HepG2 (cell line): ENCODE results near the gene OCIAD2. TPM values are rescaled to one million over a fixed set of nuclear protein-coding genes. Genes with fewer than 3 reads are reported as not detected.

ENCODE experiments used
- ATAC-seq: fragments of 200-7000 bp; cut with Tn5 transposase; 3 replicates; pipeline ENCODE4 v1.9.1; 2020; ENCODE audit warnings: mild to moderate bottlenecking, moderate library complexity
- BruUV-seq: library from RNA; stranded (reverse); fragments of 400-500 nt; replicated peaks from 2 replicates; lab custom pipeline; 2021; lab: Mats Ljungman, UMichigan
- CTCF ChIA-PET: fragments of 300-600 bp; formaldehyde crosslinking; extraction: SDS; loops from one replicate; lab custom pipeline; 2021; ENCODE audit warnings: low total read pairs, inconsistent platforms, low intra/inter-chr PET ratio; lab: Yijun Ruan, JAX
- POLR2A ChIA-PET: fragments of 350-600 bp; sonication (Branson Sonifier 250); formaldehyde crosslinking; loops from one replicate; lab custom pipeline; 2020; ENCODE audit warnings: antibody characterized with exemption, inconsistent platforms; lab: Yijun Ruan, JAX
- DNase-seq: peaks from one replicate; pipeline ENCODE4 v3.0.0-alpha.2; 2015; ENCODE audit warnings: low spot score
- FAIRE-seq: peaks from 3 replicates; lab custom pipeline; 2011; peaks lifted over from hg19 to GRCh38; lab: Jason Lieb, UNC
- H2AFZ ChIP-seq: one replicate; pipeline ENCODE4 v1.6.1; 2011; ENCODE audit warnings: low read length, inconsistent platforms
- H3K27ac ChIP-seq: fragments of 300-600 bp; 3 replicates; pipeline ENCODE4 v1.8.0; 2011; ENCODE audit warnings: mixed run types, mild to moderate bottlenecking, mixed read lengths, low read length, inconsistent platforms; ENCODE audit not compliant: insufficient read depth; ENCODE audit errors: extremely low read length
- H3K27me3 ChIP-seq, 2 experiments: fragments of 200-600 bp in 1 of 2; 2 replicates in 1 of 2; 3 replicates in 1 of 2; pipeline versions ENCODE4 v1.6.0 to v1.8.0; 2011; ENCODE audit warnings: low read length in 2 of 2, mild to moderate bottlenecking in 2 of 2, moderate library complexity in 2 of 2, inconsistent platforms in 1 of 2; ENCODE audit not compliant: insufficient read depth in 2 of 2, control insufficient read depth in 1 of 2
- H3K36me3 ChIP-seq, 2 experiments: fragments of 200-600 bp in 1 of 2; replicated peaks in 1 of 2; 2 replicates in 1 of 2; 3 replicates in 1 of 2; pipeline versions ENCODE4 v1.5.1 to v1.8.0; 2011; ENCODE audit warnings: low read length in 2 of 2, inconsistent platforms in 1 of 2; ENCODE audit not compliant: insufficient read depth in 2 of 2, control insufficient read depth in 1 of 2
- H3K4me1 ChIP-seq: 2 replicates; pipeline ENCODE4 v1.5.1; 2012; ENCODE audit warnings: low read length, inconsistent platforms; ENCODE audit not compliant: insufficient read depth
- H3K4me2 ChIP-seq: 2 replicates; pipeline ENCODE4 v1.6.0; 2011; ENCODE audit warnings: low read depth, low read length, inconsistent platforms
- H3K4me3 ChIP-seq, 3 experiments: fragments of 200-600 bp in 1 of 3; sonication (generic), shearing (Covaris generic) in 1 of 3; replicated peaks in 1 of 3; 2 replicates each; pipeline ENCODE4 v1.5.1; 2011 to 2016; ENCODE audit warnings: low read length in 3 of 3, inconsistent platforms in 2 of 3, low read depth in 2 of 3, mild to moderate bottlenecking in 2 of 3, control low read depth in 1 of 3, mixed read lengths in 1 of 3; ENCODE audit not compliant: insufficient read depth in 1 of 3
- H3K79me2 ChIP-seq: one replicate; pipeline ENCODE4 v1.6.1; 2011; ENCODE audit warnings: low read length, inconsistent platforms; ENCODE audit not compliant: insufficient read depth
- H3K9ac ChIP-seq: 2 replicates; pipeline ENCODE4 v1.6.0; 2011; ENCODE audit warnings: mild to moderate bottlenecking, low read depth, low read length, inconsistent platforms; ENCODE audit not compliant: insufficient read depth
- H3K9me3 ChIP-seq: 2 replicates; pipeline ENCODE4 v1.5.1; 2012; ENCODE audit warnings: mild to moderate bottlenecking, low read length
- H4K20me1 ChIP-seq: 2 replicates; pipeline ENCODE4 v1.6.0; 2011; ENCODE audit warnings: inconsistent platforms, mild to moderate bottlenecking, low read length, moderate library complexity; ENCODE audit not compliant: insufficient read depth
- CTCF ChIP-seq: sonication (generic); formaldehyde crosslinking; IDR thresholded peaks from 2 replicates; pipeline ENCODE4 v1.5.0; 2020; ENCODE audit warnings: mild to moderate bottlenecking, missing genetic modification reagents, moderate library complexity
- STAG1 ChIP-seq: sonication (generic); formaldehyde crosslinking; IDR thresholded peaks from 2 replicates; pipeline ENCODE4 v1.4.0; 2020; ENCODE audit warnings: missing genetic modification reagents
- TRIM22 ChIP-seq: fragments of 450-650 bp; IDR thresholded peaks from 2 replicates; pipeline ENCODE4 v1.6.1; 2017
- ZFP36L1 ChIP-seq: sonication (generic); formaldehyde crosslinking; IDR thresholded peaks from 2 replicates; pipeline ENCODE4 v1.8.0; 2022; ENCODE audit warnings: mild to moderate bottlenecking, missing genetic modification reagents, moderate library complexity
- WGBS: methylation state at CpG from one replicate; pipeline ENCODE4 v1.1.6; 2017; ENCODE audit warnings: low lambda C conversion rate; 5-methylcytosine and 5-hydroxymethylcytosine counted together
- in situ Hi-C: cut with HindIII; loops from 2 replicates; pipeline ENCODE4 v1.10.0; 2017; ENCODE audit warnings: low pct_unique_long_range_greater_than_20kb; ENCODE audit not compliant: extremely low pct_ligation_motif_present
- intact Hi-C: fragments of 100-400 bp; cut with micrococcal nuclease; formaldehyde crosslinking; loops from one replicate; pipeline ENCODE4 v1.10.0; 2022; ENCODE audit not compliant: unreplicated experiment
- polyA plus RNA-seq, 8 experiments: library from polyadenylated mRNA; depleted of rRNA in 3 of 8; stranded (reverse) in 7 of 8; unstranded in 1 of 8; fragments of >200 nt; fragmentation: Illumina TruSeq in 4 of 8; extraction: Trizol in 4 of 8; gene quantifications; 2 replicates each; pipeline versions ENCODE4 v1.2.1 to v1.2.3, GENCODE V29; 2011 to 2016; ENCODE audit warnings: low read depth in 4 of 8, missing spikeins in 1 of 8, mixed read lengths in 1 of 8; ENCODE audit not compliant: insufficient read depth in 1 of 8
- total RNA-seq, 5 experiments: library from RNA; depleted of rRNA; stranded (reverse); fragments of >200 nt; fragmentation: Illumina TruSeq; extraction: Trizol; gene quantifications; 2 replicates each; pipeline ENCODE4 v1.2.3, GENCODE V29; 2016; ENCODE audit warnings: low read depth in 1 of 5

Gene OCIAD2
- total and polyA plus RNA-seq, 2 of the 13 experiments (the other 11 are each of a cell fraction or from before 2014, with no cell fraction given), result not detected

GRCh38 chr4:48931459-48931858 is 24.9 kb upstream of the OCIAD2 start:
- Histone ChIP-seq H3K36me3 (no peaks in the 10 kb centered on the region), H3K9me3 (no peaks in the 10 kb centered on the region), H3K27ac (no peak overlapping the region), H3K27me3 (no peaks in the 10 kb centered on the region), H3K79me2 (no peaks in the 10 kb centered on the region), H3K4me1 (no peaks in the 10 kb centered on the region), H4K20me1 (no peaks in the 10 kb centered on the region), H3K9ac (no peak overlapping the region), H2AFZ (no peak overlapping the region), H3K4me3 (no peak overlapping the region), H3K4me2 (no peak overlapping the region)
- TF ChIP-seq STAG1 (CRISPR knock-in tag) (peak; percentile 50; the same call in 1 of the 2 replicates), CTCF (peak; percentile 36; the same call in 1 of the 2 replicates), TRIM22 (no peak)
- no TSS peak for BruUV-seq
- no peak for FAIRE-seq
- DNase-seq, result no peak
- WGBS, result 50% methylated on average over 2 of the region's 2 CpGs
- ChIA-PET CTCF (no interaction called here), POLR2A (no interaction called here)
- intact Hi-C loops, result no loop called here
- peak; percentile 71 for ATAC-seq
- in situ Hi-C loops, result no loop called here

GRCh38 chr4:48930654-48931053 is 24.1 kb upstream of the OCIAD2 start:
- ChIA-PET CTCF (no interaction called here), POLR2A (no interaction called here)
- H3K27ac ChIP-seq, result no peak overlapping the region
- no peak overlapping the region for H3K4me2 ChIP-seq
- no TSS peak for BruUV-seq
- no peaks in the 10 kb centered on the region for H3K4me1 ChIP-seq
- DNase-seq (no peak), FAIRE-seq (no peak), ATAC-seq (peak; percentile 72)
- no peaks in the 10 kb centered on the region for H3K27me3 ChIP-seq
- in situ Hi-C loops, result no loop called here
- H3K9ac ChIP-seq, result no peak overlapping the region
- H3K4me3 ChIP-seq, result no peak overlapping the region
- no peaks in the 10 kb centered on the region for H4K20me1 ChIP-seq
- intact Hi-C loops, result no loop called here
- H3K9me3 ChIP-seq, result no peaks in the 10 kb centered on the region
- no peaks in the 10 kb centered on the region for H3K36me3 ChIP-seq
- whole genome bisulfite sequencing, result 51% methylated on average over 4 of the region's 4 CpGs
- H2AFZ ChIP-seq, result no peak overlapping the region
- H3K79me2 ChIP-seq, result no peaks in the 10 kb centered on the region
- TF ChIP-seq ZFP36L1 (CRISPR knock-in tag), result no peak
- TF ChIP-seq, all 625 proteins: peak for 0
